HG02642 (cell line): Measurements from ENCODE around the gene MRPL52.
"Not testable (repeated sequence)": the region's sequence is repeated elsewhere in the genome, so short reads cannot be mapped to it uniquely, and the experiment has no call there.

Source experiments
- ATAC-seq: cut with Tn5 transposase; IDR thresholded peaks from one replicate; pipeline ENCODE4 v1.9.1; 2021; ENCODE audit warnings: mild to moderate bottlenecking; ENCODE audit not compliant: unreplicated experiment, poor library complexity

Gene MRPL52

GRCh38 chr14:22829661-22830442 lies at the start of gene MRPL52:
TSS of gene MRPL52 (plus strand) at chr14:22829887. CDS start at chr14:22829913, 26 bp downstream.
- ATAC-seq, result peak; percentile 86

GRCh38 chr14:22780105-22780679 lies 49.5 kb upstream of the MRPL52 start:
- ATAC-seq, result no peak

- no peak for ATAC-seq
Measured at GRCh38 chr14:22780941-22781300, 48.8 kb upstream of the MRPL52 start.

GRCh38 chr14:22781301-22781991 lies 48.2 kb upstream of the MRPL52 start:
- no peak for ATAC-seq

- ATAC-seq, result no peak
Measured at GRCh38 chr14:22786685-22787084, 43.0 kb upstream of the MRPL52 start.

GRCh38 chr14:22791301-22791700 lies 38.4 kb upstream of the MRPL52 start:
- ATAC-seq, result no peak

- ATAC-seq, result no peak
Measured at GRCh38 chr14:22792158-22792557, 37.5 kb upstream of the MRPL52 start.

- ATAC-seq, result not testable (repeated sequence)
Measured at GRCh38 chr14:22793550-22793949, 36.1 kb upstream of the MRPL52 start.

GRCh38 chr14:22793976-22794375 lies 35.7 kb upstream of the MRPL52 start:
- no peak for ATAC-seq

- ATAC-seq, result peak; percentile 51
Measured at GRCh38 chr14:22794551-22794951, 35.1 kb upstream of the MRPL52 start.

- ATAC-seq, result peak; percentile 58
Measured at GRCh38 chr14:22796087-22796707, 33.5 kb upstream of the MRPL52 start.

GRCh38 chr14:22797017-22797917 lies 32.4 kb upstream of the MRPL52 start:
- no peak for ATAC-seq

- ATAC-seq, result no peak
Measured at GRCh38 chr14:22798528-22798927, 31.2 kb upstream of the MRPL52 start.

- ATAC-seq, result no peak
Measured at GRCh38 chr14:22800346-22800745, 29.3 kb upstream of the MRPL52 start.

- no peak for ATAC-seq
Measured at GRCh38 chr14:22801716-22802115, 28.0 kb upstream of the MRPL52 start.

GRCh38 chr14:22802860-22803686 lies 26.6 kb upstream of the MRPL52 start:
- peak; percentile 57 for ATAC-seq

- ATAC-seq, result peak; percentile 37
Measured at GRCh38 chr14:22803687-22803974, 26.1 kb upstream of the MRPL52 start.

GRCh38 chr14:22805235-22805634 lies 24.5 kb upstream of the MRPL52 start:
- not testable (repeated sequence) for ATAC-seq

- no peak for ATAC-seq
Measured at GRCh38 chr14:22807432-22808087, 22.1 kb upstream of the MRPL52 start.
